ENCODE results near the gene ZSCAN1. TPM values are rescaled to one million over a fixed set of nuclear protein-coding genes. Genes with fewer than 3 reads are reported as not detected.

Gene ZSCAN1
- total RNA-seq, 1 donor = not detected

GRCh38 chr19:58046856-58047255, 13.0 kb downstream of the ZSCAN1 start:
- DNase-seq (ENCODE audit: low read depth) = no peak
- no peak for TF ChIP-seq CTCF (IDR thresholded peaks at IDR 0.05; ENCODE audit: insufficient read depth, low read depth, low read length)
- H3K4me3 ChIP-seq (ENCODE audit: low read depth, low read length) = no peak overlapping the region

GRCh38 chr19:58047672-58048071, 13.8 kb downstream of the ZSCAN1 start:
- no peak for TF ChIP-seq CTCF (IDR thresholded peaks at IDR 0.05; ENCODE audit: insufficient read depth, low read depth, low read length)
- H3K4me3 ChIP-seq (ENCODE audit: low read depth, low read length) = no peak overlapping the region
- DNase-seq (ENCODE audit: low read depth) = no peak

- no peak overlapping the region for H3K4me3 ChIP-seq (ENCODE audit: low read depth, low read length)
- DNase-seq (ENCODE audit: low read depth) = no peak
- no peak for TF ChIP-seq CTCF (IDR thresholded peaks at IDR 0.05; ENCODE audit: insufficient read depth, low read depth, low read length)
These were observed 18.4 kb downstream of the ZSCAN1 start for GRCh38 chr19:58052256-58052655.

- no peak for DNase-seq (ENCODE audit: low read depth)
- TF ChIP-seq CTCF (IDR thresholded peaks at IDR 0.05; ENCODE audit: insufficient read depth, low read depth, low read length) = no peak
- no peak overlapping the region for H3K4me3 ChIP-seq (ENCODE audit: low read depth, low read length)
These were observed 19.8 kb downstream of the ZSCAN1 start for GRCh38 chr19:58053480-58054156.

- no peak for TF ChIP-seq CTCF (IDR thresholded peaks at IDR 0.05; ENCODE audit: insufficient read depth, low read depth, low read length)
- DNase-seq (ENCODE audit: low read depth) = peak; percentile 7
- peak overlapping the region; percentile 21 for H3K4me3 ChIP-seq (ENCODE audit: low read depth, low read length)
These were observed 21.4 kb downstream of the ZSCAN1 start for GRCh38 chr19:58054901-58055874.

- no peak for DNase-seq (ENCODE audit: low read depth)
- no peak overlapping the region for H3K4me3 ChIP-seq (ENCODE audit: low read depth, low read length)
- no peak for TF ChIP-seq CTCF (IDR thresholded peaks at IDR 0.05; ENCODE audit: insufficient read depth, low read depth, low read length)
These were observed 22.4 kb downstream of the ZSCAN1 start for GRCh38 chr19:58056261-58056660.

Measured in fibroblast of villous mesenchyme (primary cell).